Glomerular endothelial cell (primary cell): ENCODE data around the gene UNC5B. TPM values are rescaled to one million over a fixed set of nuclear protein-coding genes. Genes with fewer than 3 reads are reported as not detected.

Experiments
- DNase-seq: peaks from one replicate; pipeline ENCODE4 v3.0.0-alpha.2; 2011; ENCODE audit warnings: low read depth, low spot score; ENCODE audit errors: extremely low read depth
- total RNA-seq: library from RNA; depleted of rRNA; stranded (reverse); fragments of >200 nt; gene quantifications from 2 replicates; pipeline ENCODE4 v1.2.3, GENCODE V29; 2015

The UNC5B gene
- total RNA-seq, 1 donor from 2014 or later: 69.5 TPM

GRCh38 chr10:71250842-71251241 lies 38.5 kb downstream of the UNC5B start:
- no peak for DNase-seq

GRCh38 chr10:71251319-71251718 lies 38.9 kb downstream of the UNC5B start:
- DNase-seq: no peak

- no peak for DNase-seq
Measured at GRCh38 chr10:71252220-71252619, 39.9 kb downstream of the UNC5B start.

GRCh38 chr10:71253981-71254818 lies 41.8 kb downstream of the UNC5B start:
- DNase-seq: no peak

- no peak for DNase-seq
Measured at GRCh38 chr10:71254834-71255549, 42.6 kb downstream of the UNC5B start.

- no peak for DNase-seq
Measured at GRCh38 chr10:71255550-71255807, 43.1 kb downstream of the UNC5B start.

- no peak for DNase-seq
Measured at GRCh38 chr10:71255808-71256660, 43.7 kb downstream of the UNC5B start.

- no peak for DNase-seq
Measured at GRCh38 chr10:71256661-71257318, 44.4 kb downstream of the UNC5B start.

- no peak for DNase-seq
Measured at GRCh38 chr10:71257319-71257997, 45.1 kb downstream of the UNC5B start.

- no peak for DNase-seq
Measured at GRCh38 chr10:71258046-71258445, 45.7 kb downstream of the UNC5B start.

- no peak for DNase-seq
Measured at GRCh38 chr10:71258446-71259145, 46.2 kb downstream of the UNC5B start.

- no peak for DNase-seq
Measured at GRCh38 chr10:71259282-71259681, 46.9 kb downstream of the UNC5B start.

- no peak for DNase-seq
Measured at GRCh38 chr10:71259815-71260501, 47.6 kb downstream of the UNC5B start.

GRCh38 chr10:71260622-71261325 lies 48.4 kb downstream of the UNC5B start:
- DNase-seq: no peak

GRCh38 chr10:71262027-71262426 lies 49.7 kb downstream of the UNC5B start:
- no peak for DNase-seq

- DNase-seq: no peak
Measured at GRCh38 chr10:71262817-71263216, 50.4 kb downstream of the UNC5B start.

GRCh38 chr10:71263376-71263775 lies 51.0 kb downstream of the UNC5B start:
- no peak for DNase-seq

GRCh38 chr10:71264345-71265200 lies 52.2 kb downstream of the UNC5B start:
- DNase-seq: no peak
